ENCODE measurements around the gene PIEZO1. TPM values are rescaled to one million over a fixed set of nuclear protein-coding genes. Genes with fewer than 3 reads are reported as not detected.

PIEZO1 gene
- total RNA-seq, 1 experiment from 2014 or later, result 224 TPM

GRCh38 chr16:88699180-88699579, 85.8 kb downstream of the PIEZO1 start:
- no peaks in the 10 kb centered on the region; the same call in 1 of the 2 replicates for H3K79me2 ChIP-seq (ENCODE audit: insufficient read depth, low read length)
- BruUV-seq (replicated peaks), result no TSS peak
- TF ChIP-seq POLR2A (IDR thresholded peaks at IDR 0.05; ENCODE audit: borderline replicate concordance, extremely low read depth, insufficient read depth, insufficient read length), result no peak
- no peak for TF ChIP-seq SP1 (IDR thresholded peaks at IDR 0.05; ENCODE audit: low read depth)
- TF ChIP-seq ATF3 (IDR thresholded peaks at IDR 0.05), result no peak
- no peak for TF ChIP-seq TCF7L2 (IDR thresholded peaks at IDR 0.05; ENCODE audit: borderline replicate concordance, extremely low read depth, insufficient read depth, insufficient read length)
- no peak for TF ChIP-seq POLR2AphosphoS5 (IDR thresholded peaks at IDR 0.05; ENCODE audit: low read depth, low read length)
- TF ChIP-seq ELF1 (IDR thresholded peaks at IDR 0.05; ENCODE audit: borderline replicate concordance, low read depth), result no peak
- TF ChIP-seq REST (IDR thresholded peaks at IDR 0.05; ENCODE audit: low read depth), result no peak
- TF ChIP-seq EZH2 (IDR thresholded peaks at IDR 0.05), result no peak
- TF ChIP-seq SRF (IDR thresholded peaks at IDR 0.05; ENCODE audit: low read depth), result no peak
- H3K4me3 ChIP-seq (replicated peaks in 1 of 2; ENCODE audit: low read depth in 1 of 2, low read length in 2 of 2), result no peak overlapping the region
- no peak overlapping the region for H3K9ac ChIP-seq (ENCODE audit: low read length)
- ChIA-PET POLR2A (no interaction called here), CTCF (no interaction called here), RAD21 (ENCODE audit: low non-redundant PET in 1 of 2, low total read pairs in 2 of 2, uncharacterized antibody in 2 of 2, unreplicated experiment in 2 of 2) (no interaction called here)
- H3K9me3 ChIP-seq (ENCODE audit: control insufficient read depth in 1 of 2, insufficient read depth in 1 of 2, low read depth in 1 of 2, low read length in 2 of 2), result no peaks in the 10 kb centered on the region
- H3K27me3 ChIP-seq (ENCODE audit: insufficient read depth, low read length), result no peaks in the 10 kb centered on the region
- no peak for DNase-seq (ENCODE audit: low read depth, low spot score)
- intact Hi-C loops (cut with micrococcal nuclease), result no loop called here
- H3K4me2 ChIP-seq (ENCODE audit: low read length), result no peak overlapping the region
- no peak overlapping the region for H2AFZ ChIP-seq (ENCODE audit: low read depth, low read length, poor library complexity, severe bottlenecking)
- H3K4me1 ChIP-seq (ENCODE audit: control insufficient read depth in 1 of 2, insufficient read depth in 2 of 2, low read length in 2 of 2), result no peaks in the 10 kb centered on the region
- no peaks in the 10 kb centered on the region for H3K9me2 ChIP-seq (ENCODE audit: insufficient read depth)
- no peaks in the 10 kb centered on the region for H4K20me1 ChIP-seq (ENCODE audit: insufficient read depth)
- ATAC-seq, result no peak
- H3K36me3 ChIP-seq (ENCODE audit: control insufficient read depth in 1 of 2, insufficient read depth in 2 of 2, low read length in 2 of 2), result peaks cover 2 to 3% of the 10 kb centered on the region in 2 experiments; a peak in 1 of 4 replicates
- no peak overlapping the region for H3K27ac ChIP-seq (ENCODE audit: low read depth, low read length)

Data from HCT116 (cell line).